ENCODE measurements around the gene RAD51AP1.

The RAD51AP1 gene

DNA sequence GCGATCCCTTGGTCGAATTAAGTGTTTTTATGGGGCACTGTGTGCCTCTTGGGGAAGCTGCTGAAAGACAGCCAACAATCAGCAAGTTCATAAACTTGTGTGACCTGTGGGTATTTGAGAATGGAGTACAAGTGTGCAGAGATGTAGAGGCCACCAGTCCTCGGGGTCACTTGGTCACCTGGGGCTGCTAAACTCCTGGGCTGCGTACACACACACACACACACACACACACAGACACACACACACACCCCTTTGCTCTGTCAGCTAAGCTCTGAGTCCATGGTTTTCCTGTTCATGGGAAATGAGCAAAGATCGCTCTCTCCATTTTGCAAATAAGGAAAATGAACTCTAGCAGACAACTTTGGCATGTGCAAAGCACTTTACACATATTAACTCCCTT lies 47.8 kb downstream of the RAD51AP1 start:
- no peaks in the 10 kb centered on the region for H3K9me2 ChIP-seq (replicated peaks; ENCODE audit: insufficient read depth, low read length)
- H3K9me3 ChIP-seq (replicated peaks; ENCODE audit: insufficient read depth, low read length) = no peaks in the 10 kb centered on the region
- no peak overlapping the region for H3K27ac ChIP-seq (ENCODE audit: low read length)
- DNase-seq = no peak
- H3K4me3 ChIP-seq (ENCODE audit: low read length) = no peak overlapping the region
- no peaks in the 10 kb centered on the region for H4K20me1 ChIP-seq (ENCODE audit: insufficient read depth, low read length)
- no peaks in the 10 kb centered on the region for H3F3A ChIP-seq (ENCODE audit: insufficient read depth, low read length)
- H3K4me1 ChIP-seq (ENCODE audit: low read length) = no peaks in the 10 kb centered on the region
- no peak for TF ChIP-seq EZH2 (optimal IDR thresholded peaks at IDR 0.05; ENCODE audit: low read depth, low read length)
- TF ChIP-seq, protein P1, sequence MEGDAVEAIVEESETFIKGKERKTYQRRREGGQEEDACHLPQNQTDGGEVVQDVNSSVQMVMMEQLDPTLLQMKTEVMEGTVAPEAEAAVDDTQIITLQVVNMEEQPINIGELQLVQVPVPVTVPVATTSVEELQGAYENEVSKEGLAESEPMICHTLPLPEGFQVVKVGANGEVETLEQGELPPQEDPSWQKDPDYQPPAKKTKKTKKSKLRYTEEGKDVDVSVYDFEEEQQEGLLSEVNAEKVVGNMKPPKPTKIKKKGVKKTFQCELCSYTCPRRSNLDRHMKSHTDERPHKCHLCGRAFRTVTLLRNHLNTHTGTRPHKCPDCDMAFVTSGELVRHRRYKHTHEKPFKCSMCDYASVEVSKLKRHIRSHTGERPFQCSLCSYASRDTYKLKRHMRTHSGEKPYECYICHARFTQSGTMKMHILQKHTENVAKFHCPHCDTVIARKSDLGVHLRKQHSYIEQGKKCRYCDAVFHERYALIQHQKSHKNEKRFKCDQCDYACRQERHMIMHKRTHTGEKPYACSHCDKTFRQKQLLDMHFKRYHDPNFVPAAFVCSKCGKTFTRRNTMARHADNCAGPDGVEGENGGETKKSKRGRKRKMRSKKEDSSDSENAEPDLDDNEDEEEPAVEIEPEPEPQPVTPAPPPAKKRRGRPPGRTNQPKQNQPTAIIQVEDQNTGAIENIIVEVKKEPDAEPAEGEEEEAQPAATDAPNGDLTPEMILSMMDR (IDR thresholded peaks at IDR 0.05; ENCODE audit: low read length) = no peak
- no peak overlapping the region for H2AFZ ChIP-seq (ENCODE audit: low read length)
- H3K27me3 ChIP-seq (replicated peaks; ENCODE audit: insufficient read depth, low read length) = no peaks in the 10 kb centered on the region
- no peak overlapping the region for H3K4me2 ChIP-seq (ENCODE audit: low read depth, low read length)
- no peaks in the 10 kb centered on the region for H3K79me2 ChIP-seq (ENCODE audit: low read length)
- no peak overlapping the region for H3K9ac ChIP-seq (ENCODE audit: low read length)
- H3K36me3 ChIP-seq (replicated peaks; ENCODE audit: insufficient read depth, low read length) = no peaks in the 10 kb centered on the region

DNA sequence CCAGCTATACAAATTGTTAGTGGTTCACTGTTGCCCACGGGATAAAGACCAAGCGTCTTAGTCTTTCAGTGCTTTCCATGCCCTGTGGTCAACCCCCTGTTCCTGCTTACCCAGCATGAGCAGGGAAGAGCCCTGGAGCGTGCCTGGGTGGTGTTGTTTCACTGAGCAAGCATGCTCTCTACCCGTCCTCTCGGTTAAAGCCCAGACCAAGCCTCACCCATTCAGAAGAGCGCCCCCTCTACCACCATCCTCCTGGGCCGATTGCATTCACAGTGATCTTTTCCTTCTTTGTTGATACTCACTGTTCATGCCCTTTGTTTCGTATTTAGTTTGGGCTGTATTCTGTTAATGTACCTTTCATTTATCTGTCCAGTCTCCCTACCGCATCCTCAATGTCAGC lies 48.4 kb downstream of the RAD51AP1 start:
- Histone ChIP-seq H3K36me3 (replicated peaks; ENCODE audit: insufficient read depth, low read length) (no peaks in the 10 kb centered on the region), H3K4me3 (ENCODE audit: low read length) (no peak overlapping the region), H3K79me2 (ENCODE audit: low read length) (no peaks in the 10 kb centered on the region), H3K9me3 (replicated peaks; ENCODE audit: insufficient read depth, low read length) (no peaks in the 10 kb centered on the region), H3K9me2 (replicated peaks; ENCODE audit: insufficient read depth, low read length) (no peaks in the 10 kb centered on the region), H3K27me3 (replicated peaks; ENCODE audit: insufficient read depth, low read length) (no peaks in the 10 kb centered on the region), H3F3A (ENCODE audit: insufficient read depth, low read length) (no peaks in the 10 kb centered on the region), H3K9ac (ENCODE audit: low read length) (no peak overlapping the region), H3K4me2 (ENCODE audit: low read depth, low read length) (no peak overlapping the region), H2AFZ (ENCODE audit: low read length) (no peak overlapping the region), H4K20me1 (ENCODE audit: insufficient read depth, low read length) (no peaks in the 10 kb centered on the region), H3K4me1 (ENCODE audit: low read length) (no peaks in the 10 kb centered on the region), H3K27ac (ENCODE audit: low read length) (no peak overlapping the region)
- DNase-seq = no peak
- TF ChIP-seq EZH2 (optimal IDR thresholded peaks at IDR 0.05; ENCODE audit: low read depth, low read length) (no peak), EZH2phosphoT487 (IDR thresholded peaks at IDR 0.05; ENCODE audit: low read length) (no peak)
- TF ChIP-seq, protein P1 (IDR thresholded peaks at IDR 0.05; ENCODE audit: low read length) = no peak

DNA sequence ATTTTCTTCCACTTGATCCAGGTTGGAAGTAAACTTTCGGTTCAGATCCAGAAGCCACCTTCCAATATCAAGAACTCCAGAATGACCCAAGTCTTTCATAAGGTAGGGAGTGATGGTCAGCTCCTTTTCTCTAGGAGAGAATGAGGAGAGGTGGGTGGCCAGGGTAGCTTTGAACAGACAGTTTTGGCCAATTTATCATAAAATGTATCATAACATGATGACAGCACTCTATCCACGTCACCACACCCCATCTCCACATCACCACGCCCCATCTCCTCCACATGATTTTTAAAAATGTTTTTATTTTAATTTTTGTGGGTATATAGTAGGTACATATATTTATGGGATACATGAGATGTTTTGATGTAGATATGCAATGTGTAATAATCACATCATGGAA lies 50.2 kb downstream of the RAD51AP1 start:
- DNase-seq = no peak
- H3K27ac ChIP-seq (ENCODE audit: low read length) = no peak overlapping the region
- no peaks in the 10 kb centered on the region for H3K36me3 ChIP-seq (replicated peaks; ENCODE audit: insufficient read depth, low read length)
- no peaks in the 10 kb centered on the region for H3K9me2 ChIP-seq (replicated peaks; ENCODE audit: insufficient read depth, low read length)
- H2AFZ ChIP-seq (ENCODE audit: low read length) = no peak overlapping the region
- no peaks in the 10 kb centered on the region for H3F3A ChIP-seq (ENCODE audit: insufficient read depth, low read length)
- H3K9ac ChIP-seq (ENCODE audit: low read length) = no peak overlapping the region
- no peaks in the 10 kb centered on the region for H3K27me3 ChIP-seq (replicated peaks; ENCODE audit: insufficient read depth, low read length)
- no peak overlapping the region for H3K4me2 ChIP-seq (ENCODE audit: low read depth, low read length)
- H3K4me1 ChIP-seq (ENCODE audit: low read length) = no peaks in the 10 kb centered on the region
- H4K20me1 ChIP-seq (ENCODE audit: insufficient read depth, low read length) = no peaks in the 10 kb centered on the region
- no peaks in the 10 kb centered on the region for H3K9me3 ChIP-seq (replicated peaks; ENCODE audit: insufficient read depth, low read length)
- TF ChIP-seq EZH2 (optimal IDR thresholded peaks at IDR 0.05; ENCODE audit: low read depth, low read length) = no peak
- TF ChIP-seq, protein P1 (IDR thresholded peaks at IDR 0.05; ENCODE audit: low read length) = no peak
- no peak for TF ChIP-seq EZH2phosphoT487 (IDR thresholded peaks at IDR 0.05; ENCODE audit: low read length)
- no peak overlapping the region for H3K4me3 ChIP-seq (ENCODE audit: low read length)
- H3K79me2 ChIP-seq (ENCODE audit: low read length) = no peaks in the 10 kb centered on the region
